ENCODE data around the gene NINJ2. TPM values are rescaled to one million over a fixed set of nuclear protein-coding genes. Genes with fewer than 3 reads are reported as not detected.

Gene NINJ2
- total RNA-seq, 4 donors from 2014 or later: 0.97 to 5.4 (median 2.3) TPM; not detected in 1

GRCh38 chr12:664075-664778 is 982 bp upstream of the NINJ2 start:
- peak overlapping the region in 1 of 2 donors; percentile 76 for H3K27ac ChIP-seq
- intact Hi-C loops (cut with DNase I; ENCODE audit: low total_unique reads): no loop called here
- H3K4me3 ChIP-seq: no peak overlapping the region

GRCh38 chr12:662566-663292 is 516 bp downstream of the NINJ2 start:
- H3K27ac ChIP-seq: peak overlapping the region; percentile 51 to 76
- no peaks in the 10 kb centered on the region for H3K4me1 ChIP-seq
- TF ChIP-seq POLR2A (IDR thresholded peaks at IDR 0.05) (no peak), CTCF (IDR thresholded peaks at IDR 0.05) (no peak)
- no peak for DNase-seq
- no peaks in the 10 kb centered on the region for H3K27me3 ChIP-seq
- intact Hi-C loops (cut with DNase I; ENCODE audit: low total_unique reads): no loop called here
- H3K36me3 ChIP-seq: no peaks in the 10 kb centered on the region
- H3K4me3 ChIP-seq: peak overlapping the region; percentile 15 to 20
- H3K9me3 ChIP-seq: no peaks in the 10 kb centered on the region

More at GRCh38 chr12:664075-664778, 982 bp upstream of the NINJ2 start:
- Histone ChIP-seq H3K9me3 (no peaks in the 10 kb centered on the region), H3K4me1 (no peaks in the 10 kb centered on the region), H3K27me3 (no peaks in the 10 kb centered on the region), H3K36me3 (no peaks in the 10 kb centered on the region)
- DNase-seq: no peak
- TF ChIP-seq POLR2A (IDR thresholded peaks at IDR 0.05) (no peak), CTCF (IDR thresholded peaks at IDR 0.05) (no peak)

DNA sequence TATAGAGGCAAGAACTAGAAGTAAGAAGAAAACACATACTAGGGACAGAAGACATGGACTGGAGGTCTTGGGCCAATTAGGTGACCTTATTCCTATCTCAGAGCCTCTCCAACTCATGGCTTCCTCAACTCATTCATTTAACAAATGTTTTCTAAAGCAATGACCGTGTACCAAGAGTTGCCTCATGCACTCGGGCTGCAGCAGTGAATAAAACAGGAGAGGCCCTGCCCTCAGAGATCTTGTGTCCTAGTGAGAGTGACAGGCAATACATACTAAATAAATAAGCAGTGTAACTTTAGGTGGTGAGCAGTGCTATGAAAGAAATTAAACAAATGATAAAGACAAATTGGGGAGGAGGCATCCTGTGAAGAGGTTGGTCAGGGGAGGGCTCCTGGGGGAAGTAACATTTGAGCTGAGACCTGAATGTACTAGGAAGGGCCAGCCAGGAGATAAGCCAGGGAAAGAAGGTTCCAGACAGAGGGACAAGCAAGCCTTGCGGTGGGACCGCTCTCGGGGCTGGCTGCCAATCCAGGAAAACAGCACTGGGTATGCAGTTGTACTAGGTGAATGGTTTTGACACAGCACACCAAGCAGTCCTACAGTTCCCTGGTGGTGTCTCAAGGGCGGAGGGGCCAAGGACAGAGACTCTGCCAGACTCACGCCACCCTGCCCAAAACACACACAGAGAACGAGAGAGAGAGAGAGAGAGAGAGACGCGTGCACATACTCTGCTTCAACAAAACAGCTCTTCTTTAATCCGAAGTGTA is 1.3 kb downstream of the NINJ2 start:
- H3K27ac ChIP-seq: peak overlapping the region; percentile 51 to 76
- no peaks in the 10 kb centered on the region for H3K9me3 ChIP-seq
- H3K4me1 ChIP-seq: no peaks in the 10 kb centered on the region
- no peaks in the 10 kb centered on the region for H3K27me3 ChIP-seq
- TF ChIP-seq POLR2A (IDR thresholded peaks at IDR 0.05) (no peak), CTCF (IDR thresholded peaks at IDR 0.05) (no peak)
- peak in 1 of 2 donors; percentile 32 for DNase-seq
- no peaks in the 10 kb centered on the region for H3K36me3 ChIP-seq
- no peak overlapping the region for H3K4me3 ChIP-seq
- intact Hi-C loops (cut with DNase I; ENCODE audit: low total_unique reads): no loop called here

DNA sequence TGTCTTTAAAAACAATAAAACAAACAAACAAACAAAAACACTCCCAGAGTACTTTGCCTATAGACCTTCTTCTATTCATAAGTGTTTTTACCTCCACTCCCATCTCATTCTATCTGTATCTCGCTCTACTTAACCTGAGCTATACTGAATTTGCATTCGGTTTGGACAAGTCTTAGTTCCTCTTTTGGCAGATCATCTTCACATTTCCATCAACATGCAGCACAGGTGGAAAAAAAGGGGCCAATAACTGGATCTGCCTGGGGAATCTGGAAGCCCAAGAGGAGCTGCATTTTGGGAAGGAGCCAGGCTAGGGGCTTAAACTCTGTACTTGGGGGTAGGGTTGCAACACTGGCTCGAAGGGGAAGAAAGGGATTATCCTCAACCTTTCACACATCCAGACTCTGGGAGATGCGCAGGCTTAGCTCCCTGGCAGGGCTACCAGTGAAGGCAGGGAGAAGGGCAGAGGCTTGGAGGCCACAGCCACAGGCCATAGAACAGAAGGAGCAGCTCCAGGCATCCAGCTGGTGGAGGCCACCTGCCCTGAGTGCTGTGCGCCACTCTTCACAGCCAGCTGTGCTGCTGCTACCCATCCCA is 4.1 kb downstream of the NINJ2 start:
- intact Hi-C loops (cut with DNase I; ENCODE audit: low total_unique reads): no loop called here

More for the DNA sequence above, 4.1 kb downstream of the NINJ2 start:
- no peaks in the 10 kb centered on the region for H3K36me3 ChIP-seq
- H3K27me3 ChIP-seq: no peaks in the 10 kb centered on the region
- TF ChIP-seq CTCF (IDR thresholded peaks at IDR 0.05) (no peak), POLR2A (IDR thresholded peaks at IDR 0.05) (no peak)
- H3K9me3 ChIP-seq: no peaks in the 10 kb centered on the region
- DNase-seq: no peak
- no peak overlapping the region for H3K4me3 ChIP-seq
- no peak overlapping the region for H3K27ac ChIP-seq
- H3K4me1 ChIP-seq: no peaks in the 10 kb centered on the region
